ENCODE data around the gene SH2B2. TPM values are rescaled to one million over a fixed set of nuclear protein-coding genes. Genes with fewer than 3 reads are reported as not detected.
"Not testable (repeated sequence)": the region's sequence is repeated elsewhere in the genome, so short reads cannot be mapped to it uniquely, and the experiment has no call there.

The SH2B2 gene
- total RNA-seq, 3 donors from 2014 or later = 1.6 to 6.6 (median 4.0) TPM

DNA sequence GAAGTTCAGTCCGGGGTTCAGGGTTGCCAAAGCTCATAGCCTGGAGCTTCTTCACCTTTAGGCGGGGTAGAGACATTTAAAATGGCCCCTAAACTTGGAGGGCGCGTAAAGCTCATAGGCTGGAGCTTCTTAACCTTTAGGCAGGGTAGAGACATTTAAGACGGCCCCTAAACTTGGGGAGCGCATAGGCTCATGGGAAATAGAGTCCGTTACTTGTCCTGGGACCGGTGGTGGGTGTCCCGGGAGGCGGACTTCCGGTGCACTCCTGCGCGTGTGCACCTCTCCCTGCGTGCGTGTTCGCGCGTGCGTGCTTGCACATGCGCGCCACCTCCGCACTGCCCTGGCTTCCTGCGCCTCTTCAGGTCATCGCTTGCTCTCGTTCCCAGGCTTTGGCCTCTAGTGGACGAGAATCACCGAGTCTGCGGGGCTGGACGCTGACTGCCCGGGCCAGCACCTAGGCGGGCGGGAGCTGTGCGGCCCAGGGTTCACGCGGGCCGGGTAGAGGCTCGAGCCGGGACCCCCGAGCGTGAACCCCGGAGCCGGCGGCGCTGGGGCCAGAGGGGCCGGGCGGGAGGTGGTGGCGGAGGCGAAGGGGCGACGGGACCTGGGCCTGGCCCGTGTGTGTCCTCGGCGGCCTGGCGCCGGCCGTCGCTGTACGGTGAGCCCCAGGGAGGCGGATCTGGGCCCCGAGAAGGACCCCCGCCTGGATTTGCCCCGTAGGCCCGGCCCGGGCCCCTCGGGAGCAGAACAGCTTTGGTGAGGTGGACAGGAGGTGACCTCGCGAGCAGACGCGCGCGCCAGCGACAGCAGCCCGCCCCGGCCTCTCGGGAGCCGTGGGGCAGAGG is 77.1 kb downstream of the SH2B2 start:
- H3K9me3 ChIP-seq; H3K4me1 ChIP-seq; H3K27me3 ChIP-seq; H3K36me3 ChIP-seq; intact Hi-C loops (cut with DNase I; ENCODE audit: low total_unique reads): not testable (repeated sequence)
- peak overlapping the region; percentile 90 to 95 for H3K27ac ChIP-seq
- peak overlapping the region; percentile 67 to 78 (median 75) for H3K4me3 ChIP-seq
- TF ChIP-seq POLR2AphosphoS5 (IDR thresholded peaks at IDR 0.05) = peak in 2 of 3 donors; percentile 73 to 84
- TF ChIP-seq, protein P1, sequence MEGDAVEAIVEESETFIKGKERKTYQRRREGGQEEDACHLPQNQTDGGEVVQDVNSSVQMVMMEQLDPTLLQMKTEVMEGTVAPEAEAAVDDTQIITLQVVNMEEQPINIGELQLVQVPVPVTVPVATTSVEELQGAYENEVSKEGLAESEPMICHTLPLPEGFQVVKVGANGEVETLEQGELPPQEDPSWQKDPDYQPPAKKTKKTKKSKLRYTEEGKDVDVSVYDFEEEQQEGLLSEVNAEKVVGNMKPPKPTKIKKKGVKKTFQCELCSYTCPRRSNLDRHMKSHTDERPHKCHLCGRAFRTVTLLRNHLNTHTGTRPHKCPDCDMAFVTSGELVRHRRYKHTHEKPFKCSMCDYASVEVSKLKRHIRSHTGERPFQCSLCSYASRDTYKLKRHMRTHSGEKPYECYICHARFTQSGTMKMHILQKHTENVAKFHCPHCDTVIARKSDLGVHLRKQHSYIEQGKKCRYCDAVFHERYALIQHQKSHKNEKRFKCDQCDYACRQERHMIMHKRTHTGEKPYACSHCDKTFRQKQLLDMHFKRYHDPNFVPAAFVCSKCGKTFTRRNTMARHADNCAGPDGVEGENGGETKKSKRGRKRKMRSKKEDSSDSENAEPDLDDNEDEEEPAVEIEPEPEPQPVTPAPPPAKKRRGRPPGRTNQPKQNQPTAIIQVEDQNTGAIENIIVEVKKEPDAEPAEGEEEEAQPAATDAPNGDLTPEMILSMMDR (IDR thresholded peaks at IDR 0.05) = peak in 2 of 3 donors; percentile 14 to 25
- peak; percentile 92 to 96 for DNase-seq (ENCODE audit: low spot score in 2 of 2)

DNA sequence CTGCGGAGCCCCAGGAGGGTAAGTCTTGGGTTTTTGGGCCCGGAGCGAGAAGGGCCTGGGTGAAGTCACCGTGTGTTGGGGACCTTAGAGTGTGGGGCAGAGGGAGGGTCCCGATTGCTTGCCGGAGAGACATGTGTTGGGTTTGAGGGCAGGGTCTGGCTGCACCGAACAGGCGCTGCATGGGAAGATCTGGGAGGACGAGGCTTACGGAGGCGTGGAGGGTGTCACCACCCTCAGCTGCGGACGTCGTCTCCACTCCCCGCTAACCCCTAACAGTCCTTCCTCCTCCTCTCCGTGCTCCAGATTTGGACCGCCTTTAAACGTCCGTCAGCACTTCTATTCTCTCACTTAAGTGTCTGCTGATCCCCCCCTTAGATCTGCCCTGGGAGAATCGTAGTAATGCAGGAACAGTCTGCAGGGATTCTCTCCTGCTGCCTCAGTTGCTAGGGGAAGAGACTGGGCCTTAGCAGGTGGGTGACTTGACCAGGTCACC is 77.8 kb downstream of the SH2B2 start:
- H3K27me3 ChIP-seq; intact Hi-C loops (cut with DNase I; ENCODE audit: low total_unique reads); H3K4me1 ChIP-seq; H3K9me3 ChIP-seq; DNase-seq (ENCODE audit: low spot score in 2 of 2); H3K36me3 ChIP-seq: not testable (repeated sequence)
- Histone ChIP-seq H3K27ac (peak overlapping the region; percentile 90 to 95), H3K4me3 (peak overlapping the region; percentile 67 to 78 (median 75))

DNA sequence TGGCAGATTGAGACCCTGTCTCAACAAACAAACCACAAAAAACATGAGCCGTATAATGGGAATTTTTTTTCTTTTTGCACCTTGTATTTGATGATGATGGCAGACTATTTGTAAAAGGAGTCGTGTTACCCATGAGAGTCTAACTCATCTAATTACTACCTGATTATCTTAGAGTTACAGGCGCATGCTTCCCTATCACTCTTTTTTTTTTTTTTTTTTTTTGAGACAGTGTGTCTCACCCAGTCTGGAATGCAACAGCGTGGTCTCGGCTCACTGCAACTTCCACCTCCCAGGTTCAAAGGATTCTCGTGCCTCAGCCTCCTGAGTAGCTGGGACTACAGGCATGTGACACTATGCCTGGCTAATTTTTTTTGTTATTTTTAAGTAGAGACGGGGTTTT is 78.7 kb downstream of the SH2B2 start:
- intact Hi-C loops (cut with DNase I; ENCODE audit: low total_unique reads); DNase-seq (ENCODE audit: low spot score in 2 of 2): not testable (repeated sequence)

DNA sequence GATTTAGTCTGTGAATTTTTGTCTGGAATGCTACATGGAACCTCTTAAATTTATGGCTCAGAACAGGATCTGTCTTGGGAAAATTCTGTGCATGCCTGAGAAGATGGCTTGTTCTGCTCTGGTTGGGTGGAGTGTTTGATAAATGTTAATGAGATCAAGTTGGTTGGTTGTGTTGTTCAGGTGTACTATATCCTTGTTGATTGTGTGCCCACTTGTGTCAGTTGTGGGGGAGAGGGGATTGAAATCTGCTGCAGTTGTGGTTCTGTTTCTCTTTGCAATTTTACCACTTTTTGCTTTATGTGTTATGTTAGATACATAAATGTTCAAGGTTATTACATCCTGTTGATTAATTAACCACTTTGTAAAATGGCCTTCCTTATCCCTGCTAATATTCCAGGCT is 83.4 kb downstream of the SH2B2 start:
- H3K36me3 ChIP-seq; H3K9me3 ChIP-seq; H3K4me3 ChIP-seq; H3K4me1 ChIP-seq; H3K27ac ChIP-seq; H3K27me3 ChIP-seq; DNase-seq (ENCODE audit: low spot score in 2 of 2); intact Hi-C loops (cut with DNase I; ENCODE audit: low total_unique reads): not testable (repeated sequence)

More for the DNA sequence above, 78.7 kb downstream of the SH2B2 start:
- not testable (repeated sequence) for H3K9me3 ChIP-seq, H3K36me3 ChIP-seq, H3K27ac ChIP-seq, H3K4me1 ChIP-seq, H3K27me3 ChIP-seq
- peak overlapping the region in 1 of 3 donors; percentile 78 for H3K4me3 ChIP-seq

Other genes with a start within 250 kb of the SH2B2 start
- under 1 TPM in 1 of 3 donors, not detected in 2; 0.33 TPM for gene SPDYE6, start 69.6 kb downstream of the SH2B2 start, total RNA-seq
- 10 to 100 TPM; 17.3 to 30.5 (median 29.7) TPM for gene PRKRIP1, start 109.5 kb downstream of the SH2B2 start, total RNA-seq
- gene ORAI2, start 146.7 kb downstream of the SH2B2 start, total RNA-seq = 10 to 100 TPM in 2 of 3 donors, 1 to 10 TPM in 1; 8.3 to 24.9 (median 18.1) TPM
- 10 to 100 TPM; 15.1 to 28.5 (median 17.8) TPM for gene ALKBH4, start 178.0 kb downstream of the SH2B2 start, total RNA-seq
- 10 to 100 TPM in 2 of 3 donors, 1 to 10 TPM in 1; 7.4 to 20.6 (median 11.6) TPM for gene LRWD1, start 178.1 kb downstream of the SH2B2 start, total RNA-seq
- gene POLR2J, start 192.1 kb downstream of the SH2B2 start, total RNA-seq = 10 to 100 TPM; 14.3 to 24.2 (median 22.3) TPM
- 10 to 100 TPM in 1 of 3 donors, 1 to 10 TPM in 2; 3.7 to 11.1 (median 7.2) TPM for gene RASA4B, start 230.9 kb downstream of the SH2B2 start, total RNA-seq